ENCODE measurements around the gene DNMT3A. TPM values are rescaled to one million over a fixed set of nuclear protein-coding genes. Genes with fewer than 3 reads are reported as not detected.

DNMT3A gene
- total and polyA plus RNA-seq, 3 experiments from 2014 or later, result 19.4 to 80.7 (median 77.9) TPM

DNA sequence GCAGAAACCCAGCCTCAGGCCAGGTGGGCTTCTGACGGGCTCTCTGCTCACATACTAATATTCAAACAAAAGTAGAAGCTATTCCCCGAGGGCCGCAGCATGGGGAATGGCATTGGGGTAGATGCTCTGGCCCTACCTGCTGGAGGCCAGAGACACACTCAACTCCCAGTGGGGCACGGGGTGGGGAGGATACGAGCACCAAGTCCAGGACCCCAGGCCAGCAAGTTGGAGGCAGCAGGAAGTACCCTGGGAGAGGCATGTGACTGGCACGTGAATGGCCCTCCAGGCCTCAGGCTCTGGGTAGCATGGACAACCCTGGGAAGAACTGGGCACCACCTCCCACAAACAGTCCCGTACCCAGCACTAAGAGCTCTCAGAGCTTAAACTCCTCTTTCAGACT, 3.8 kb downstream of the DNMT3A start:
- Histone ChIP-seq H3K4me1 (ENCODE audit: insufficient read depth, low read length) (peaks cover 60% of the 10 kb centered on the region), H3K27ac (ENCODE audit: low read depth, low read length) (no peak overlapping the region), H3K36me3 (ENCODE audit: insufficient read depth, low read length) (no peaks in the 10 kb centered on the region), H3K9me3 (ENCODE audit: low read length) (no peaks in the 10 kb centered on the region), H3K27me3 (ENCODE audit: insufficient read depth, low read length, poor library complexity, severe bottlenecking) (no peaks in the 10 kb centered on the region), H3K4me3 (ENCODE audit: low read length) (no peak overlapping the region)
- no peak for DNase-seq
- H3K27me3 Mint-ChIP-seq, result peaks cover 0 to 1% of the 10 kb centered on the region in 2 donors
- no peaks in the 10 kb centered on the region for H3K9me3 Mint-ChIP-seq
- ChIA-PET POLR2A (interaction anchor here (1.0 to 1.9 kb wide), 2 partner anchors 15 to 23 kb away, joined by 3 to 5 read pairs; no protein-coding TSS in a partner anchor), CTCF (interaction anchor here (1.0 to 1.8 kb wide), 3 partner anchors 24 to 61 kb away, joined by 3 to 5 read pairs (median 3); no protein-coding TSS in a partner anchor)
- peaks cover 53 to 68% (median 61%) of the 10 kb centered on the region in 3 donors for H3K4me1 Mint-ChIP-seq
- peak overlapping the region in 6 of 7 donors; percentile 3 to 87 (median 56) for H3K4me3 Mint-ChIP-seq
- H3K36me3 Mint-ChIP-seq, result peaks cover 0 to 5% (median 0%) of the 10 kb centered on the region in 3 donors
- H3K27ac Mint-ChIP-seq, result peak overlapping the region in 6 of 8 donors; percentile 55 to 96 (median 84)

DNA sequence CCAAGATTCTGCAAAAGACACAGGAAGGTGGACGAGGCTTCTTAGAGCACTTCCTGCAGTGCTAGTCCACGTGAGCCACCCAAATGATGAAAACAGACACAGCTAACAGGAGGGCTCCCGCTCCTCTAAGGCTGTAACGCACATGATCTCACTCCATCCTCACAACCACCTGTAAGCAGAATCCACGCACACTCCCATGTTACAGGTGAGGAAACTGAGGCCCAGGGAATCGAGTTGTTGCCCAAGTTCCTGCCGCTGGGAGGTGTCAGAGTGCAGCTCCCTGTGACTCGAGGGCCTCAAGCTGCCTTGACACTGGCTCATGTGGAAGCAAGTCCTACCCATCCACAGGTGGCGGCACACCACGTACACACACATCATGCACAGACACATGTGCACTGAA, 4.4 kb downstream of the DNMT3A start:
- Histone ChIP-seq H3K4me3 (ENCODE audit: low read length) (no peak overlapping the region), H3K27me3 (ENCODE audit: insufficient read depth, low read length, poor library complexity, severe bottlenecking) (no peaks in the 10 kb centered on the region), H3K4me1 (ENCODE audit: insufficient read depth, low read length) (peaks cover 56% of the 10 kb centered on the region), H3K36me3 (ENCODE audit: insufficient read depth, low read length) (no peaks in the 10 kb centered on the region), H3K9me3 (ENCODE audit: low read length) (no peaks in the 10 kb centered on the region), H3K27ac (ENCODE audit: low read depth, low read length) (no peak overlapping the region)
- ChIA-PET POLR2A (interaction anchor here (1.0 kb wide), 1 partner anchor 22 kb away, joined by 3 read pairs; no protein-coding TSS in a partner anchor), CTCF (interaction anchor here (1.0 to 1.8 kb wide), 4 partner anchors 24 to 28 kb away, joined by 3 to 5 read pairs (median 4); no protein-coding TSS in a partner anchor)
- Mint-ChIP-seq H3K36me3 (peaks cover 0 to 5% (median under 1%) of the 10 kb centered on the region in 3 donors), H3K4me3 (peak overlapping the region in 5 of 7 donors; percentile 12 to 87 (median 61)), H3K9me3 (no peaks in the 10 kb centered on the region), H3K27ac (peak overlapping the region; percentile 55 to 96 (median 84)), H3K4me1 (peaks cover 54 to 71% (median 66%) of the 10 kb centered on the region in 3 donors), H3K27me3 (peaks cover 0 to 1% of the 10 kb centered on the region in 2 donors)
- peak in 1 of 5 donors; percentile 45 for DNase-seq

DNA sequence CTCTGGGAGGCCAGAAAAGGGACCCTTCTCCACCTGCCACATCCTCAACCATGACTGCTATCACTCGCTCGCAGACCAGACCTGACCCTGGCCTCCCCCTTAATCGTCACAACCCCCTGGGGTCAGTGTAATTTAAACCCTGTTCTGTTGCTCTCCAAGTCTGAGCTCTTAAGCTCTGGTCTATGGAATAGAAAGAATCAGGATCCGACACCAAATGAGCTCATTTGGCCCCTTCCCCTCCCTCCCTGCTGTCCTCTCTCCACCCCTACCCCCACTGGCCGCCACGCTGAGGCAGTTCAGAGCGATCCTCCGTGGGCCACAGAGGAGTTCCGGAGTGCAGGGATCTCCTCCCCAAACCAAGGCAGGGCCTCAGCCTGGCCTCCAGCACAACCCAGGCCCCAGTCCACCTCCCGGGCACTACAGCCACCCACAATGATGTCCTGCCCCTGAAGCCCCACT, 5.3 kb downstream of the DNMT3A start:
- Mint-ChIP-seq H3K36me3 (peaks cover 0 to 7% (median 5%) of the 10 kb centered on the region in 3 donors), H3K4me1 (peaks cover 60 to 79% (median 73%) of the 10 kb centered on the region in 3 donors), H3K27ac (peak overlapping the region; percentile 51 to 96 (median 78)), H3K27me3 (peaks cover 0 to 1% of the 10 kb centered on the region in 2 donors), H3K9me3 (no peaks in the 10 kb centered on the region), H3K4me3 (peak overlapping the region in 3 of 7 donors; percentile 34 to 87 (median 41))
- ChIA-PET CTCF (interaction anchor here (1.0 to 1.4 kb wide), 4 partner anchors 10 to 28 kb away, joined by 3 to 4 read pairs (median 3); no protein-coding TSS in a partner anchor), POLR2A (no interaction called here)
- Histone ChIP-seq H3K36me3 (ENCODE audit: insufficient read depth, low read length) (no peaks in the 10 kb centered on the region), H3K4me3 (ENCODE audit: low read length) (no peak overlapping the region), H3K9me3 (ENCODE audit: low read length) (no peaks in the 10 kb centered on the region), H3K4me1 (ENCODE audit: insufficient read depth, low read length) (peaks cover 56% of the 10 kb centered on the region), H3K27me3 (ENCODE audit: insufficient read depth, low read length, poor library complexity, severe bottlenecking) (no peaks in the 10 kb centered on the region), H3K27ac (ENCODE audit: low read depth, low read length) (no peak overlapping the region)
- DNase-seq, result no peak

DNA sequence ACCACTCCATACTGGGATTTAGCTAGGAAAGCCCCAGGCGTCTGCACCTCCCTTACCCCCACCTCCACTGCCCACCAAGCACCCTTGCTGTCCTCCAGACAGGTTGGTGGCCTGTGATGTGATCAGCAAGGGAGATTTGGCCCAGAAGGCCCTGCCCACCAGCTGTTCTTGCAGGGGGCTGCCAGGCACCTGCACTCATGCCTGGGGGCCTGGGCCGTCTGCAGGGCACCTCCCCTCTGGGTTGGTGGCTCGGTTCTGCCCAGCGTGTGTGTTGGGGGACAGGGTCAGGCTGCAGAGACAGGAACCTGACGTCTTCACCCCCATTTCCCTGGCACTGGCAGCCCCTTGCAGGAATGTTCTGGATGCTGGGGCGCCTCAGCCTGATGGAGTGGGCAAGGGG, 5.8 kb downstream of the DNMT3A start:
- H3K4me3 Mint-ChIP-seq, result peak overlapping the region in 1 of 7 donors; percentile 70
- H3K4me3 ChIP-seq (ENCODE audit: low read length), result no peak overlapping the region
- H3K36me3 Mint-ChIP-seq, result peaks cover 0 to 9% (median 7%) of the 10 kb centered on the region in 3 donors
- H3K9me3 Mint-ChIP-seq, result no peaks in the 10 kb centered on the region
- H3K9me3 ChIP-seq (ENCODE audit: low read length), result no peaks in the 10 kb centered on the region
- H3K27me3 Mint-ChIP-seq, result peaks cover 0 to 1% of the 10 kb centered on the region in 2 donors
- POLR2A ChIA-PET, result interaction anchor here (0.7 to 0.8 kb wide), 2 partner anchors 26 to 30 kb away, joined by 3 to 4 read pairs; no protein-coding TSS in a partner anchor
- DNase-seq, result no peak
- peak overlapping the region in 4 of 8 donors; percentile 13 to 87 (median 78) for H3K27ac Mint-ChIP-seq
- H3K27me3 ChIP-seq (ENCODE audit: insufficient read depth, low read length, poor library complexity, severe bottlenecking), result no peaks in the 10 kb centered on the region
- H3K36me3 ChIP-seq (ENCODE audit: insufficient read depth, low read length), result no peaks in the 10 kb centered on the region
- CTCF ChIA-PET, result interaction anchor here (1.0 to 2.6 kb wide), 5 partner anchors 10 to 28 kb away, joined by 3 to 9 read pairs (median 3); no protein-coding TSS in a partner anchor
- H3K27ac ChIP-seq (ENCODE audit: low read depth, low read length), result no peak overlapping the region
- H3K4me1 Mint-ChIP-seq, result peaks cover 64 to 84% (median 78%) of the 10 kb centered on the region in 3 donors
- peaks cover 56% of the 10 kb centered on the region for H3K4me1 ChIP-seq (ENCODE audit: insufficient read depth, low read length)

DNA sequence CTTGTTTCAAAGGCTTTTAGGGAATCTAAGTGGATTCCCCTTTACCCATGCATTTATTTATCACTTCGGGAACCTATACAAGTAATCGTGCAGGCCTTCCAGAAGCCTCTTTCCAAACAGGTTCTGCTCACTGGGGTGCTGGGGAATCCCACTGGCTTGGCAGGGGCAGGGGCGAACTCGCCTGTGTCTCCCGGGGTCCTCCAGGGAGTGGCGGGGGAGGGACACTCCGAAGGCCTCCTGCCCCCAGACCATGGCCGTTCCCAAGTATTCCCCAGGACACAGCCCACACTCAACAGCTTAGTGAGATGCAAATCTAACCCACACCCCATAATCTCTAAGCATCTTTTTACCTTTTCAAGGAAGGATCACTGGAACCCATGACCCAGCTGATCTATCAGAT, 6.5 kb downstream of the DNMT3A start:
- Histone ChIP-seq H3K4me3 (ENCODE audit: low read length) (no peak overlapping the region), H3K36me3 (ENCODE audit: insufficient read depth, low read length) (no peaks in the 10 kb centered on the region), H3K4me1 (ENCODE audit: insufficient read depth, low read length) (peaks cover 56% of the 10 kb centered on the region), H3K27me3 (ENCODE audit: insufficient read depth, low read length, poor library complexity, severe bottlenecking) (no peaks in the 10 kb centered on the region), H3K27ac (ENCODE audit: low read depth, low read length) (no peak overlapping the region), H3K9me3 (ENCODE audit: low read length) (no peaks in the 10 kb centered on the region)
- peak overlapping the region in 4 of 7 donors; percentile 5 to 70 (median 34) for H3K4me3 Mint-ChIP-seq
- CTCF ChIA-PET, result interaction anchor here (1.2 to 2.6 kb wide), 2 partner anchors 12 to 27 kb away, joined by 3 to 9 read pairs; no protein-coding TSS in a partner anchor
- H3K27me3 Mint-ChIP-seq, result peaks cover 0 to 1% of the 10 kb centered on the region in 2 donors
- DNase-seq, result no peak
- H3K4me1 Mint-ChIP-seq, result peaks cover 67 to 90% (median 83%) of the 10 kb centered on the region in 3 donors
- H3K9me3 Mint-ChIP-seq, result no peaks in the 10 kb centered on the region
- H3K27ac Mint-ChIP-seq, result peak overlapping the region in 7 of 8 donors; percentile 37 to 89 (median 85)
- POLR2A ChIA-PET, result interaction anchor here (0.7 to 0.8 kb wide), 2 partner anchors 27 to 29 kb away, joined by 3 to 4 read pairs; no protein-coding TSS in a partner anchor
- H3K36me3 Mint-ChIP-seq, result peaks cover 0 to 12% (median 7%) of the 10 kb centered on the region in 3 donors

DNA sequence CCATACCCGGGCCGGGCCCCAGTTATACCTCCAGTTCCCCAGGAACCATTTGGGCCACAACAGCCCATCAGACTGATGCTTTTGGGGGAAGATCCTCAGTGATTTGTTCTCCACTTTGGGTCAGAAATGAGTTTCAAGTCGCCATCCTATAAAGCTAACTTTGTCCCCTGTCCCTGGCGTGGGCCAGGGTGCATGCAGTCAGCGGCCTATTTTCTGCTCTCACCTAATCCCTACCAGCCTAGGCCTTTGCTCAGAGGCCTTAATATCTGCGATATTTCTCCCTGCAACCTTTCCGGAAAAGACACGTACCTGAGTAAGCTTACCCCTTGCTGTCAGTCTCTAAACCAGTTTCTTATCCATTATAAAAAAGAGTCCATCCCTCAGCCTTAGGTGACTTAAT, 7.2 kb downstream of the DNMT3A start:
- Histone ChIP-seq H3K27ac (ENCODE audit: low read depth, low read length) (no peak overlapping the region), H3K36me3 (ENCODE audit: insufficient read depth, low read length) (no peaks in the 10 kb centered on the region), H3K9me3 (ENCODE audit: low read length) (no peaks in the 10 kb centered on the region), H3K4me1 (ENCODE audit: insufficient read depth, low read length) (peaks cover 56% of the 10 kb centered on the region), H3K4me3 (ENCODE audit: low read length) (no peak overlapping the region), H3K27me3 (ENCODE audit: insufficient read depth, low read length, poor library complexity, severe bottlenecking) (no peaks in the 10 kb centered on the region)
- H3K36me3 Mint-ChIP-seq, result peaks cover 0 to 12% (median 7%) of the 10 kb centered on the region in 3 donors
- CTCF ChIA-PET, result interaction anchor here (1.0 to 2.6 kb wide), 7 partner anchors 12 to 48 kb away, joined by 3 to 9 read pairs (median 3); no protein-coding TSS in a partner anchor
- POLR2A ChIA-PET, result interaction anchor here (0.6 kb wide), 1 partner anchor 83 kb away, joined by 3 read pairs; no protein-coding TSS in a partner anchor
- no peaks in the 10 kb centered on the region for H3K9me3 Mint-ChIP-seq
- peak overlapping the region; percentile 5 to 68 (median 54) for H3K4me3 Mint-ChIP-seq
- H3K27ac Mint-ChIP-seq, result peak overlapping the region; percentile 48 to 92 (median 86)
- DNase-seq, result no peak
- peaks cover 73 to 92% (median 87%) of the 10 kb centered on the region in 3 donors for H3K4me1 Mint-ChIP-seq
- H3K27me3 Mint-ChIP-seq, result peaks cover 0 to under 1% of the 10 kb centered on the region in 2 donors

DNA sequence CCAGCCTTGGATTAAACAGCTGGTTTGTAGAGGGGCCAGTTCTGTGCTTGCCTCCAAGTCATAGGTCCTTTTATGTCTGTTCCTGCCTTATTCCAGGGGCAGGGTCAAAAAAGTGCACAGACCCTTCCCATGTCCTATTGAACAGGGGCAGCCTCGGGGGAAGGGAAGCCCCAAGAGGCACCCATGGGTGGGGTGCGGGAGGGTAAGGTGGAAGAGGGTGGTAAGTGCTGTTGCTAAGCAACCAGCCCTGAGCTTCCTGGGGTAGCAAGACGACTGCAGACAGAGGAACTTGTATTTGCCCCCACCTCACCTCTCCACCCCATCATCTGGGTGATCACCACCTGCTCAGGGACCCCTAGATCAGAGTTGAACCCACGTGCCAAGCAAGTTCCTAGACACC, 7.7 kb downstream of the DNMT3A start:
- no peak overlapping the region for H3K27ac ChIP-seq (ENCODE audit: low read depth, low read length)
- DNase-seq, result peak in 3 of 5 donors; percentile 39 to 71 (median 67)
- CTCF ChIA-PET, result interaction anchor here (1.0 to 2.6 kb wide), 7 partner anchors 11 to 48 kb away, joined by 3 to 9 read pairs (median 3); no protein-coding TSS in a partner anchor
- Mint-ChIP-seq H3K4me3 (peak overlapping the region; percentile 41 to 68 (median 54)), H3K4me1 (peaks cover 70 to 87% (median 83%) of the 10 kb centered on the region in 3 donors), H3K36me3 (peaks cover 0 to 12% (median 7%) of the 10 kb centered on the region in 3 donors), H3K27ac (peak overlapping the region; percentile 48 to 92 (median 86)), H3K9me3 (no peaks in the 10 kb centered on the region), H3K27me3 (no peaks in the 10 kb centered on the region)
- peaks cover 51% of the 10 kb centered on the region for H3K4me1 ChIP-seq (ENCODE audit: insufficient read depth, low read length)
- no peaks in the 10 kb centered on the region for H3K27me3 ChIP-seq (ENCODE audit: insufficient read depth, low read length, poor library complexity, severe bottlenecking)
- POLR2A ChIA-PET, result interaction anchor here (0.6 to 1.4 kb wide), 2 partner anchors 20 to 82 kb away, joined by 3 to 7 read pairs; no protein-coding TSS in a partner anchor
- H3K4me3 ChIP-seq (ENCODE audit: low read length), result no peak overlapping the region
- no peaks in the 10 kb centered on the region for H3K36me3 ChIP-seq (ENCODE audit: insufficient read depth, low read length)
- no peaks in the 10 kb centered on the region for H3K9me3 ChIP-seq (ENCODE audit: low read length)

All from CD8-positive, alpha-beta memory T cell (primary cell).